ENCODE data around the gene ABHD8. TPM values are rescaled to one million over a fixed set of nuclear protein-coding genes. Genes with fewer than 3 reads are reported as not detected.

The ABHD8 gene
- total RNA-seq, 5 donors from 2014 or later (not counting 1 experiment from before 2014, with no cell fraction given), result 5.3 to 12.4 (median 11.3) TPM

DNA sequence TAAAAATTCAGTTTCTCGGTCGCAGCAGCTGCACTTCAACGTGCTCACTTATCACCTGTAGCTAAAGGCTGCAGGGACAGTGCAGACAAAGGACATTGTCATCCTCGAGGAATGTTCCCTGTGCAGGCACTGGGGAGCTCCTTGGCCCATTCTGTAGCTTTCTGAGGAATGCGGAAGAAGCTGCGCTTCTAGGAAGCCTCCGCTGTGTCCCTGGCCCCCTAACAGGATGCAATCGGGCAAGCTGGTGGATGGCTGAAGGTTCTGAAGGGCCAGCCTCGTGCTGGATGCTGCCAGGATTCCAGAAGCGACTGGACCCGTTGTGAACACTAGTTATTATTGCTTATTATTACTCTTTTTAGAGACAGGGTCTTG, 23.4 kb upstream of the ABHD8 start:
- Histone ChIP-seq H3K4me3 (ENCODE audit: control insufficient read depth in 1 of 2, extremely low read depth in 1 of 2, low read length in 1 of 2) (no peak overlapping the region), H3K27ac (ENCODE audit: low read length) (no peak overlapping the region), H3K27me3 (replicated peaks in 1 of 2; ENCODE audit: control insufficient read depth in 2 of 2, extremely low read depth in 1 of 2, insufficient read depth in 2 of 2, low read length in 1 of 2) (peaks cover 0 to 7% of the 10 kb centered on the region in 2 experiments), H3K9me3 (no peaks in the 10 kb centered on the region), H3K4me1 (ENCODE audit: control insufficient read depth in 1 of 2, extremely low read depth in 1 of 2, insufficient read depth in 2 of 2, low read length in 2 of 2) (peaks cover 2 to 37% of the 10 kb centered on the region in 2 experiments), H3K36me3 (ENCODE audit: control insufficient read depth in 2 of 2, extremely low read depth in 1 of 2, insufficient read depth in 1 of 2, low read length in 1 of 2) (peaks cover 0 to 8% of the 10 kb centered on the region in 2 donors)
- ChIA-PET CTCF (no interaction called here), POLR2A (interaction anchor here in 1 of 2 donors (0.6 to 1.1 kb wide), 3 partner anchors 20 to 54 kb away, joined by 3 to 9 read pairs (median 3); no protein-coding TSS in a partner anchor)
- WGBS (ENCODE audit: insufficient coverage), result 92% methylated on average over 7 of the region's 11 CpGs
- DNase-seq, result no peak
- Mint-ChIP-seq H3K27me3 (no peaks in the 10 kb centered on the region), H3K4me1 (peaks cover 11 to 22% (median 17%) of the 10 kb centered on the region in 3 donors), H3K9me3 (no peaks in the 10 kb centered on the region), H3K4me3 (peak overlapping the region; percentile 42 to 59 (median 46)), H3K27ac (no peak overlapping the region), H3K36me3 (peaks cover 7% of the 10 kb centered on the region)
- ATAC-seq (replicated peaks in 1 of 4), result no peak

GRCh38 chr19:17325881-17326594, 22.8 kb upstream of the ABHD8 start:
- Mint-ChIP-seq H3K27ac (no peak overlapping the region), H3K36me3 (peaks cover 7% of the 10 kb centered on the region), H3K9me3 (no peaks in the 10 kb centered on the region), H3K4me3 (no peak overlapping the region), H3K4me1 (peaks cover 11 to 22% (median 17%) of the 10 kb centered on the region in 3 donors), H3K27me3 (no peaks in the 10 kb centered on the region)
- H3K9me3 ChIP-seq, result no peaks in the 10 kb centered on the region
- H3K27ac ChIP-seq (ENCODE audit: low read length), result no peak overlapping the region
- WGBS (ENCODE audit: insufficient coverage), result 98% methylated on average over 11 of the region's 17 CpGs
- ATAC-seq (replicated peaks in 1 of 4) (no peak), DNase-seq (no peak)
- CTCF ChIA-PET, result no interaction called here
- peaks cover 2 to 37% of the 10 kb centered on the region in 2 experiments for H3K4me1 ChIP-seq (ENCODE audit: control insufficient read depth in 1 of 2, extremely low read depth in 1 of 2, insufficient read depth in 2 of 2, low read length in 2 of 2)
- no peak overlapping the region for H3K4me3 ChIP-seq (ENCODE audit: control insufficient read depth in 1 of 2, extremely low read depth in 1 of 2, low read length in 1 of 2)
- peaks cover 0 to 7% of the 10 kb centered on the region in 2 experiments for H3K27me3 ChIP-seq (replicated peaks in 1 of 2; ENCODE audit: control insufficient read depth in 2 of 2, extremely low read depth in 1 of 2, insufficient read depth in 2 of 2, low read length in 1 of 2)
- POLR2A ChIA-PET, result interaction anchor here in 1 of 2 donors (0.6 kb wide), 1 partner anchor 41 kb away, joined by 3 read pairs; no protein-coding TSS in a partner anchor
- H3K36me3 ChIP-seq (ENCODE audit: control insufficient read depth in 2 of 2, extremely low read depth in 1 of 2, insufficient read depth in 1 of 2, low read length in 1 of 2), result peaks cover 2 to 11% of the 10 kb centered on the region in 2 donors

- Histone ChIP-seq H3K4me1 (ENCODE audit: control insufficient read depth in 1 of 2, extremely low read depth in 1 of 2, insufficient read depth in 2 of 2, low read length in 2 of 2) (peaks cover 2 to 32% of the 10 kb centered on the region in 2 experiments), H3K27me3 (replicated peaks in 1 of 2; ENCODE audit: control insufficient read depth in 2 of 2, extremely low read depth in 1 of 2, insufficient read depth in 2 of 2, low read length in 1 of 2) (peaks cover 0 to 7% of the 10 kb centered on the region in 2 experiments), H3K9me3 (no peaks in the 10 kb centered on the region), H3K27ac (ENCODE audit: low read length) (no peak overlapping the region), H3K36me3 (ENCODE audit: control insufficient read depth in 2 of 2, extremely low read depth in 1 of 2, insufficient read depth in 1 of 2, low read length in 1 of 2) (peaks cover 9 to 20% of the 10 kb centered on the region in 2 donors), H3K4me3 (ENCODE audit: control insufficient read depth in 1 of 2, extremely low read depth in 1 of 2, low read length in 1 of 2) (no peak overlapping the region)
- no peaks in the 10 kb centered on the region for H3K27me3 Mint-ChIP-seq
- no peaks in the 10 kb centered on the region for H3K9me3 Mint-ChIP-seq
- POLR2A ChIA-PET, result no interaction called here
- 96% methylated on average over 15 of the region's 20 CpGs for WGBS (ENCODE audit: insufficient coverage)
- DNase-seq, result no peak
- CTCF ChIA-PET, result no interaction called here
- H3K4me3 Mint-ChIP-seq, result no peak overlapping the region
- H3K27ac Mint-ChIP-seq, result no peak overlapping the region
- peaks cover 9% of the 10 kb centered on the region for H3K36me3 Mint-ChIP-seq
- no peak for ATAC-seq (replicated peaks in 1 of 4)
- H3K4me1 Mint-ChIP-seq, result peaks cover 9 to 16% (median 12%) of the 10 kb centered on the region in 3 donors
These were observed 21.9 kb upstream of the ABHD8 start for GRCh38 chr19:17325133-17325532.

DNA sequence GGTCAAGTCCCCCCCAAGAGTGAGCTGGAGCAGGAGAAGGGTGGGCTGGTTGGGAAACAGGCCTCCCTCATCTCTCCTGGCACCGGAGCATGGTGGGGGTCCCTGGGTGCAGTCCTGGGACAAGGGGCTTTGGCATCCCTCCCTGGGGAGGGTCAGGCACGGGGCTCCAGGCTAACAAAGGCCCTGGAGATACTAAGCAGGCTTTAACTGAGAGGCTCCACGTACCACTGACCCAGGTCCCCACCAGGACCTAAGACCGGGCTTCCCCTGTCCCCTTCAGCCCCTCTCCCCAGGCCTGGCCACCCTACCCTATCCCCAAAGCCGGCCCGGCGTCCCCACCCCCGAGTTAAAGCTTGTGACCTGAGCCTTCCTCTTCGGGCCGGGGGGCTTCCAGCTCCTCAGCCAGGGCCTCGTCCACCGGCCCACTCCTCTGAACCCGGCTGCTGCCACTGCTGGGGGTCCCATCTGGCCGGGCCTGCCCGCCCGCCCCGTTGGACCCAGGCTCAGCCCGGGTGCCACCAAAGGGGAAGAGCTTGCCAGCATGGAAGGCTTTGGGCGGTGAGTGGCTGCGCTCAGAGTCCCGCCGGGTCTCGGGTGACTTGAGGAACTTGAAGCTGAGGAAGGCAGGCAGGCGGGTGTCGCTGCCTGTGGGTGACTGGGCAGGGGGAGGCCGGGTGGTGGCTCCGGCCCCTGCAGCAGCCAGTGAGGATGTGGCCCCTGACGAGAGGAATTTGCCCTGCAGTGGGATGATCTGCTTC, 21.3 kb upstream of the ABHD8 start:
- H3K4me3 Mint-ChIP-seq, result no peak overlapping the region
- peaks cover 4 to 12% (median 11%) of the 10 kb centered on the region in 3 donors for H3K4me1 Mint-ChIP-seq
- no peaks in the 10 kb centered on the region for H3K27me3 Mint-ChIP-seq
- Histone ChIP-seq H3K27ac (ENCODE audit: low read length) (no peak overlapping the region), H3K9me3 (no peaks in the 10 kb centered on the region), H3K36me3 (ENCODE audit: control insufficient read depth in 2 of 2, extremely low read depth in 1 of 2, insufficient read depth in 1 of 2, low read length in 1 of 2) (peaks cover 15 to 20% of the 10 kb centered on the region in 2 donors), H3K4me3 (ENCODE audit: control insufficient read depth in 1 of 2, extremely low read depth in 1 of 2, low read length in 1 of 2) (no peak overlapping the region), H3K4me1 (ENCODE audit: control insufficient read depth in 1 of 2, extremely low read depth in 1 of 2, insufficient read depth in 2 of 2, low read length in 2 of 2) (peaks cover 2 to 26% of the 10 kb centered on the region in 2 experiments), H3K27me3 (replicated peaks in 1 of 2; ENCODE audit: control insufficient read depth in 2 of 2, extremely low read depth in 1 of 2, insufficient read depth in 2 of 2, low read length in 1 of 2) (peaks cover 0 to 2% of the 10 kb centered on the region in 2 experiments)
- H3K27ac Mint-ChIP-seq, result no peak overlapping the region
- H3K36me3 Mint-ChIP-seq, result peaks cover 11% of the 10 kb centered on the region
- WGBS (ENCODE audit: insufficient coverage), result 91% methylated on average over 28 of the region's 28 CpGs
- DNase-seq (no peak), ATAC-seq (replicated peaks in 1 of 4) (no peak)
- no peaks in the 10 kb centered on the region for H3K9me3 Mint-ChIP-seq
- ChIA-PET CTCF (no interaction called here), POLR2A (no interaction called here)

- DNase-seq (peak in 3 of 35 experiments; percentile 20 to 33 (median 23)), ATAC-seq (replicated peaks in 1 of 4) (peak; percentile 11 to 21 (median 19))
- Histone ChIP-seq H3K27ac (ENCODE audit: low read length) (no peak overlapping the region), H3K36me3 (ENCODE audit: control insufficient read depth in 2 of 2, extremely low read depth in 1 of 2, insufficient read depth in 1 of 2, low read length in 1 of 2) (peaks cover 20 to 24% of the 10 kb centered on the region in 2 donors), H3K9me3 (no peaks in the 10 kb centered on the region), H3K4me1 (ENCODE audit: control insufficient read depth in 1 of 2, extremely low read depth in 1 of 2, insufficient read depth in 2 of 2, low read length in 2 of 2) (peaks cover 2 to 21% of the 10 kb centered on the region in 2 experiments), H3K4me3 (ENCODE audit: control insufficient read depth in 1 of 2, extremely low read depth in 1 of 2, low read length in 1 of 2) (no peak overlapping the region), H3K27me3 (replicated peaks in 1 of 2; ENCODE audit: control insufficient read depth in 2 of 2, extremely low read depth in 1 of 2, insufficient read depth in 2 of 2, low read length in 1 of 2) (no peaks in the 10 kb centered on the region)
- Mint-ChIP-seq H3K36me3 (peaks cover 11% of the 10 kb centered on the region), H3K9me3 (no peaks in the 10 kb centered on the region), H3K27ac (no peak overlapping the region), H3K4me1 (peaks cover 4 to 12% (median 8%) of the 10 kb centered on the region in 3 donors), H3K27me3 (no peaks in the 10 kb centered on the region), H3K4me3 (no peak overlapping the region)
- ChIA-PET POLR2A (no interaction called here), CTCF (no interaction called here)
- 50% methylated on average over 7 of the region's 7 CpGs for WGBS (ENCODE audit: insufficient coverage)
These were observed 20.7 kb upstream of the ABHD8 start for GRCh38 chr19:17323964-17324332.

GRCh38 chr19:17323300-17323963, 20.2 kb upstream of the ABHD8 start:
- Histone ChIP-seq H3K27me3 (replicated peaks in 1 of 2; ENCODE audit: control insufficient read depth in 2 of 2, extremely low read depth in 1 of 2, insufficient read depth in 2 of 2, low read length in 1 of 2) (no peaks in the 10 kb centered on the region), H3K27ac (ENCODE audit: low read length) (no peak overlapping the region), H3K4me1 (ENCODE audit: control insufficient read depth in 1 of 2, extremely low read depth in 1 of 2, insufficient read depth in 2 of 2, low read length in 2 of 2) (peaks cover 2 to 19% of the 10 kb centered on the region in 2 experiments), H3K36me3 (ENCODE audit: control insufficient read depth in 2 of 2, extremely low read depth in 1 of 2, insufficient read depth in 1 of 2, low read length in 1 of 2) (peaks cover 22 to 27% of the 10 kb centered on the region in 2 donors), H3K4me3 (ENCODE audit: control insufficient read depth in 1 of 2, extremely low read depth in 1 of 2, low read length in 1 of 2) (no peak overlapping the region), H3K9me3 (no peaks in the 10 kb centered on the region)
- Mint-ChIP-seq H3K36me3 (peaks cover 11% of the 10 kb centered on the region), H3K27ac (no peak overlapping the region), H3K27me3 (no peaks in the 10 kb centered on the region), H3K4me3 (peak overlapping the region in 2 of 3 donors; percentile 25 to 61), H3K4me1 (peaks cover 4 to 12% (median 7%) of the 10 kb centered on the region in 3 donors), H3K9me3 (no peaks in the 10 kb centered on the region)
- POLR2A ChIA-PET, result no interaction called here
- WGBS (ENCODE audit: insufficient coverage), result 27% methylated on average over 51 of the region's 56 CpGs
- ATAC-seq (replicated peaks in 1 of 4), result peak in 1 of 4 experiments; percentile 4
- no peak for DNase-seq
- CTCF ChIA-PET, result no interaction called here
